Effector CD8-positive, alpha-beta T cell (primary cell): ENCODE data around the gene GLB1L2.
A peak's percentile ranks its signal among the peaks of the same experiment; 100 is the strongest.

ENCODE experiments used
- DNase-seq: peaks from one replicate; lab custom pipeline; 2025; lab: John Stamatoyannopoulos, UW

GLB1L2 gene

GRCh38 chr11:134347441-134347840 lies 15.7 kb downstream of the GLB1L2 start:
- no peak for DNase-seq

DNA sequence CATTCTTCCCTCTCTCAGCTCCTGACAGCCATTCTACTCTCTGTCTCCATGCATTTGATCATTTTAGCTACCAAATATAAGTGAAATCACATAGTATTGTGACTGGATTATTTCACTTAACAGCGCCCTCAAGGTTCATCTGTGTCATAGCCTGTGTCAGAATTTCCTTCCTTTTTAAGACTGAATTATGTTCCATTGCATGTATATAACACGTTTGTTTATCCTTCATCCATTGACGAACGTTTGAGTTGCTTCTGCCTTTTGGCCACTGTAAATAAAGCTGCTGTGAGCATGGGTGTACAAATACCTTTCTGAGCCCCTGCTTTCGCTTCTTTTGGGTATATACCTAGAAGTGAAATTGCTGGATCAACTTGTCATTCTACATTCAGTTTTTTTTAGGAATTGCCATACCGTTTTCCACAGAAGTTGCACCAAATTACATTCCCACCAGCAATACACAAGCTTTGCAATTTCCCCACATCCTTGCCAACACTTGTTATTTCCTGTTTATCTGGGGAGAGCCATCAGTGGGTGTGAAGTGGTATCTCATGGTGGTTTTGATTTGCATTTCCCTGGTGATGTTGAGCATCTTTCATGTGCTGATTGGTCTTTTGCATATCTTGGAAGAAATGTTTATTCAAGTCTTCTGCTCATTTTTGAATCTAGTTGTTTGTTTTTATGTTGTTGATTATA lies 17.5 kb downstream of the GLB1L2 start:
- DNase-seq, result no peak

- DNase-seq, result no peak
Observed at GRCh38 chr11:134349802-134350355, 18.1 kb downstream of the GLB1L2 start.

DNA sequence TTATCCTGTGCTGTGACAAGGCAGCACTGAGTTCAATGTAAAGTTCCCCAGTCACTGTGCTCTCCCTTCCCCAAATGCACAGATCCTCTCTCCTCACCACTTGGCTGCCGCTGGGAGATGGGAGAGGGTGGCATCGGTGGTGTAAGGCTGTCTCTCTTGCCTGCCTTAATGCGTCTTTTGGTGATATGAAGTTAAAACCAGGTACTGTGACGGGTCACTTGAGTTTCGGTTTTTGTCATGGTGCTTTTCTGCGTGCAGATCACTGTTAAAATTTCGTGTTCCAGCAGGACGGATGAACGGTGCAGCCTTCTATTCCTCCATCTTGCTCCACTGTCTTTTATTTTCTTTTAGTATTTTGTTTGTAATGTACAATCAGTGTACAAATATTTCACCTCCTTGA lies 18.6 kb downstream of the GLB1L2 start:
- DNase-seq, result no peak

DNA sequence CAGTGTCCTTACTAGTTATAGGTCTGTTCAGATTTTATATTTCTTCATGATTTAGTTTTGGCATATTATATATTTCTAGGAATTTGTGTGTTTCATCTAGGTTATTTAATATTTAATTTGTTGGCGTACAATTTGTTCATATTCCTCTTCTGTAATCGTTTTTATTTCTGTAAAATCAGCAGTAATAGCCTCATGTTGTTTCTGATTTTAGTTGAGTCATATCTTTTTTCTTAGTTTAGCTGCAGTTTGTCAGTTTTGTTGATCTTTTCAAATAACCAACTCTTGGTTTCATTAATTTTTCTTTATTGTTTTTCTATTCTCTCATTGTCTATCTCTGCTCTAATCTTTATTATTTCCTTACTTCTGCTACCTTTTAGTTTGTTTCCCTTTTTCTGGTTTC lies 20.3 kb downstream of the GLB1L2 start:
- no peak for DNase-seq

GRCh38 chr11:134355136-134355535 lies 23.3 kb downstream of the GLB1L2 start:
- DNase-seq, result no peak

DNA sequence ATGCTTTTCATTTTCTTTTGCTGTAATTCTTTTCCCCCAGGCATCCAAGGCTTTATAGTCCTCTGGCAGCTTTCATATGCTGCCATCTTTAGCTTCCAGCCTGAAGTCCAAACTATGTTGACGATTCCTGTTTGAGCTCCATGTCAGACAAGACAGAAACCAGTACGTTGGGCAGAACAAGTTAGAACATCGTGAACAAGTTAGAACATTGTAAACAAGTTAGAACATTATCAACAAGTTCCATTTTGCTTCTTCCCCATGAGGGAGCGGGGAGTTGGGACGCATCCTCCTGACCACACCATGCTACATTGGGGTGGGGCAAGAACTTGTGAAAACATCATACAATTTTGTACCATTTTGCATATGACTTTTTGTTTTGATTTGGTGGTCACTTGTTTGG lies 23.9 kb downstream of the GLB1L2 start:
- DNase-seq, result no peak

DNA sequence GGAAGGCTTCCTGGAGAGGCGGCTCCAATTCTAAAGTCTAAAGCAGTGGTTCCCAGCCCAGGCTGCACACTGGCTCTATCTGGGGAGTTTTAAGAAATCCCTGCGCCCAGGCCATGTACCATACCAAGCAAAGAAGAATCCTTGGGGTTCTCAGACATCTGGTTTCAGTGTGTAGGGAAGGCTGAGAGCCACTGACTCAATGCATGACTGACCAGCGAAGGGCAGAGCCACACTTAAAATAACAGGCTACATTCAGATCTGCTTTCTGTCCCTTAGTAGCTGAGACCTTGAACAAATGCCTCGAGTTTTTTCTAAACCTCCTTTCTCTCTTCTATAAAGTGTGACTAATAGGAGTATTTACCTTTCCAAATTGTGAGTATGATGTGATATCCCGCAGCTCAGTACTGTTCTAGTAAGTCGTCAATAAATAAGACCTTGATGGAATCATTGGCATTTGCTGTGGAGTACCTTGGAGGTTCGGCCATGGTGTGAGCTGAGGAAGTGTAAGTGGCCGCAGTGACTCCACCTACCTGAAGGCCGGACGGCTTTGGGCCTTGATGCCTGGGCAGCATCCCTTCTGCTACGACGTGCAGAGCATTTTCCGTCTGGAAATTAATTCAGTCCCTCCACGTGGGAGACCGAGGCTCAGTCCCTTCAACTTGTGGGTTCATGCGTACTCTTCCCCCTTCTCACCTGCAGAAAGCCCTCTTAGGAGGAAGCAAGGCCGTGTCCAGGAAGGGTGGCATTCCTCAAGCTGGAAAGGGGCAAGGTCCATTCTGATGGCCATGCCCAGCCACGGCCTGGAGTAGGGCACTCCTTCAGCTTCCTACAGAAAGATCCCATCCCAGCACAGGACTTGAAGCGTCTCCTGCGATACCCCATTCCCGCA lies 25.1 kb downstream of the GLB1L2 start:
- DNase-seq, result no peak

GRCh38 chr11:134357545-134357839 lies 25.7 kb downstream of the GLB1L2 start:
- no peak for DNase-seq

GRCh38 chr11:134358165-134358855 lies 26.5 kb downstream of the GLB1L2 start:
- DNase-seq, result no peak

GRCh38 chr11:134358856-134359490 lies 27.2 kb downstream of the GLB1L2 start:
- DNase-seq, result no peak

DNA sequence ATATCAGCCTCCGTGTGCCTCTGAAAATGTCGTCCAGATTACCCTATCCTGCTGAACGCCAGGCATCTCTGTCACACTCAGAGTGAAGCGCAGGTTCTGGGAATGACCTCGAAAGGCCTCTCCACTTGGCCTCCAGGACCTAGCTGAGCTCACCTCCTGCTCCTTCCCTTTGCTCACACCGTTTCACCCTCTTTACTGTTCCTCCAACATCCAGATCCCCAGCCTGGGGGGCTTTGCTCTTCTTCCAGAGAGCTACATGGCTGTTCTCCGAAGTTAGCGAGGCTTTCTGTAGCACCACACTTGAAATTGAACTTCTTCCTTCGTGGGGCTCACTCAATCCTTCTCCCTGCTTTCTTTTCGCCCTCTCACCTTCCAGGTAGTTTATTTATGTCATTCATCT lies 27.9 kb downstream of the GLB1L2 start:
- no peak for DNase-seq

GRCh38 chr11:134360050-134360835 lies 28.5 kb downstream of the GLB1L2 start:
- DNase-seq, result peak; percentile 34

GRCh38 chr11:134361661-134362060 lies 29.9 kb downstream of the GLB1L2 start:
- no peak for DNase-seq

DNA sequence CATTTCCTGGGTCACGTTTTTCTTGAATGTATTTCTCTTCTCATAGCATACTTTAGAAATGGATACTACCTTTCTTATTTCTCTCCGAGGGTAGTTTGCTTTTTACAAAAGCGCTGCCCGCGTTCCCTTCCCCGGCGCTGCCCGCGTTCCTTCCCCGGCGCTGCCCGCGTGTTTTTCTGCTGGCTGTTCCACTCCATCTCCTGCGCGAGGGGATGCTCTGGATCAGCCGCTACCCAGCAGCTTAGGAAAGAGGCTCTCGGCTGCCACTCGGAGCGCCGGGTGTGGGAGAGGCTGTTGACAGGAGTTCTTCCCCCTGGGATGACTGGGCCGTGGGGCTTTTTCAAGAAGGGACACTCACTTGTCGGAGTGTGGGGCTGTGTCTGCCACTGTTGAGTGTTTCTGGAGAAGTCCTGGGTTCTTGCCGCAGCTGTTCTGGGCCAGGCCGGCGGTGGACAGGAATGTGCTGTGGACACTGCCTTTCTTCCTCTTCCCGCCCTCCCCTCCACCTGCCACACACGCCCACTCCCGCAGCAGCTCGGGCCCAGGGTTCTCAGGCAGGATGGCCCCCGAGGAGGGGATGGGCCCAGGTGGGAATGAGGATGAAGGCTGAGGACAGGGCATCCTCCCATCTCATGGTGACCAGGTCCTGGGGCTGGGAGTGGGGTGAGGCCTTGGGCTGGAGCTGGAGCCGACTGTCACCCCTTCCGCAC lies 30.6 kb downstream of the GLB1L2 start:
- no peak for DNase-seq

DNA sequence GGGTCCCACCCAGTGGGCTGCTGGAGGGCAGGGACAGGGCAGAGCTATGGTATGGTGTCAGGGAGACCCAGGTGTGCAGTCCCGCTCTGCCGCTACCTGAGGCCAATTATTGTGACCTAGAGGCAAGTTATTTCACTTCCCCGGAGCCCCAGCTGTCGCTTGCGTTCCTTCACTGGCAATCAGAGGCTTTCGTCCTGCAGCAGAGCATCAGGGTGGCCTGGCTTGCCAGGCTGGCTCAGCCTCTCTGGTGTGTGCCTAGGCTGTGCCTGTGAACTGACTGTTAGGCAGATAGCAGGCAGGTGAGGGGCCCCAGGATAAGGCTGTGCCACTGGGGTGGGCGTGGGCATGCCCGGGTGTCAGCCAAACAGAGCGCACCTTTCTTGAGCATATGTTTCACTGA lies 31.4 kb downstream of the GLB1L2 start:
- no peak for DNase-seq

- no peak for DNase-seq
Observed at GRCh38 chr11:134363592-134363991, 31.8 kb downstream of the GLB1L2 start.

DNA sequence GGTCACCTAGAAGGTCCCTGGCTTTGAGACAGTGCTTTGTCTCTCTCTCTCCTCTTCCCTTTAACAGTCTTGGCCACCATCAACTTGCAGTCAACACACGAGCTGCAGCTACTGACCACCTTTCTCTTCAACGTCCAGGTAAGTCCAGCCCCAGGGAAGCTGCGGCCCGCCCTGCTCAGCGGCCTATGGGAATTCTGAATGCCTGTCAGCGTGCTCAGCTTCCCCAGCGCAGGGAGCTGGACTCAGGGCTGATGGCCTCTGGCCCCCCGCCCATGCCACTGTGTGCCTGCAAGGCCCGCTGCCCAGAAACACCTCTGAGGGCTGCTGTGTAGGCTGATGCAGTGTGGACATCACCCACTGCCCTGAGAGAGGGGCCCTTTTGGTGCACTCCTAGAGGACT lies 32.5 kb downstream of the GLB1L2 start:
- DNase-seq, result no peak

DNA sequence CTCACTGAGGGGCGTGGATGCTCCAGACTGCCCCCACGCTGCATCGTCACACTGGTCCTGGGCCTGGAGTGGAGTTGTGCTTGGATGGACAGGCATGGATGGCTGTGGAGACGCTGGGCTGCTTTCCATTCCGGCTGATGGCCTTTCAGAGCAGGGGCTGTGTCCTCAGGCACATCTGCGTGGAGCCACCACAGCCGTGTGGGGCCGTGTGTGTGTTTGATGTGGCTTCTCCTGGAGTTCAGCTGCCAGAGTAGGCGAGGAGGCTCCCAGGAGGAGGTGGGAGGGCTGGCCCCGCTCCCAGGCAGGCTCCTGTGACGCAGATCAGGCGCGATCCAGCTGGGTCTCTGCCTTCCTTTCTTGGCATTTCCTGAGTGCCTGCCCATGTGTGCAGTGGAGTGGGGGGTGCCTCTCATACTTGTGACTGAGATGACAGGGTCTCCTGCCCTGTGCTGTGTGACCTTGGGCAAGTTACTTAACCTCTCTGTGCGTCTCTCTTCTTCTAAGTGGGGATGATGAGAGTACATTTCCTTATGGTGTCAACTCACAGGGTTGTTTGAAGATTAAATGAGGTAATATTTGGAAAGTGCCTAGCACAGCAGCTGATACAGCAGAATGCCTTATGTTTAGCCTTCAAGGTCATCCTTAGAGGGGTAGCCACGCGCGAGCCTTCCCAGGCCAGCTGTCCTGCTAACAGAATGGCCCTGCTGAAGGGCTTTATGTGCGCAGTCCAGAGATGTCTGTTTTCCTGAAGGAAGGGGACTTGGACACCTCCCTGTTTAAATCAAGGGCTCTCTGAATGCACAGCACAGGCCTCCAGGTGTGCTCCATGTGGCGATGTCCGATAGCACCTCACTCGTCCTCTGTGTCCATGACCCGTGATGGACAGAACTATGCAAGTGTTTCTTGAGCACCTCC lies 33.5 kb downstream of the GLB1L2 start:
- DNase-seq, result no peak

- DNase-seq, result no peak
Observed at GRCh38 chr11:134366254-134366653, 34.5 kb downstream of the GLB1L2 start.
